NCI-H226 (cell line): ENCODE measurements around the gene SORCS2.

Source experiments
- DNase-seq: peaks from one replicate; pipeline ENCODE4 v3.0.0-alpha.2; 2015

The SORCS2 gene

DNA sequence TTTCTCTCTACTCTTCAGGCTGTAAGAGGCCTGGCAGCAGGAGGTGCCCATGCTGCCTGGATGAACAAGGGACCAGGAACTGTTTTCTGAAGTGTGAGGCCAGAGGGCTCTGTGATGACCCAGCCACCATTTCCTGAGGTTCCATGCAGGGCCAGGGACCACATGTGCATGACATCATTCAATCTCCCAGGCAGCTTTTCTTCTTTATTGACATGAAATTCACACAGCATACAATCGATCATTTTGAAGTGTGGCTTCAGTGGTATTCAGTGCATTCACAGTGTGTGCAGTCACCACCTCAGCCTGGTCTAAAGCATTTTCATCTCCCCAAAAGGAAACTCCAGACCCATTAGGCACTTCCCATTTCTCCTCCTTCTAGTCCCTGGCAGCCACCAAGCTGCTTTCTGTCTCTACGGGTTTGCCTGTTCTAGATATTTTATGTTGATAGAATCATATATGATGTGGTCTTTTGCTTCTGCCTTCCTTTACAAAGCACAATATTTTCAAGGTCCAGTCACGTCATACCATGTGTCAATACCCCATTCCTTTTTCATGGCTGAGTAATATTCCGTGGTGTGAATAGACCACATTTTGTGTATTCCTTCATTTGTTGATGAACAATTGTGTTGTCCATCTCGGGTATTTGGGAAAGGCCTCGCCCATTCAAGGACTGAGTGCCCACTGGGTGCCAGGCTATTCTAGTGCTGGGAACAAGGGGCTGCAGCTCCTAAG is 149.3 kb downstream of the SORCS2 start:
- no peak for DNase-seq

DNA sequence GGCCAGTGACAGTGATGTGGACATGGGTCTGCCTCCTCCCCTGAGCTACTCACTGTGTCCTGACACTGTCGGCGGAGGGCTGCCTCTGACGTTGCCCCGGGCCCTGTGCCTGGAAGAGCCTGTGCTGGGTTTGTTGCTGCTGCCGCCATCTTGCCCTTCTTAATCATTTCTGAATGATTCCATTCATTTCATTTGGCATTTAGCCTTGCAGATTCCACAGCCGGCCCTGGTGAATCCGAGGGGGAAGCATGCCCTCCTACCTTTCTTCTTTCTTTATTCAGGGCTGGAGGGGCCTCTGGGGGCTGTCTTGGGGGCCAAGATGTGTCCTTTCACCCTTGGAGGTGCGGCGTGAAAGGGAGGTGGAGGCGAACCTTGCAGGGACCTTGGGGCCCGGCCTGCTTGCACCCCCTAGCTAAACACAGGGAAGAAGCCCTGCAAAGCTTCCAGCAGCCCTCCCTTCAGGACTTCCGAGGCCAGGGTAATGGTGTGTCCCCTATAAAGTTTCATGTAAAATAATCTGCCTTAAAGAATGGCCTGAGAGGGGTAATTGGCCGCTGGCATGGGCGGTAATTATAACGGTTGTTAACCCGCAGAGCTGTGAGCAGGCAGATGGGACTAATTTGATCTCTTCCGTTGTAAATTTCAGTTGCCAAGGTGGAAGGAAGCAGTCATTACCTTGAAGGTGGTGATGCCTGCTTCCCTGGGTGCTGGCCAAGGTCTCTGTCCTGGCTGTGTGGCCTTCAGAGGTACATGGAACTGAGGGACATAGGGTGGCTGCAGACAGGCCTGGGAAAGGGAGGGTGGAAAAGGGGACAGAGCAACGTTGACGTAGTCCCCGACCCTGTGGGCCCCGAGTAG is 150.1 kb downstream of the SORCS2 start:
- DNase-seq = no peak

DNA sequence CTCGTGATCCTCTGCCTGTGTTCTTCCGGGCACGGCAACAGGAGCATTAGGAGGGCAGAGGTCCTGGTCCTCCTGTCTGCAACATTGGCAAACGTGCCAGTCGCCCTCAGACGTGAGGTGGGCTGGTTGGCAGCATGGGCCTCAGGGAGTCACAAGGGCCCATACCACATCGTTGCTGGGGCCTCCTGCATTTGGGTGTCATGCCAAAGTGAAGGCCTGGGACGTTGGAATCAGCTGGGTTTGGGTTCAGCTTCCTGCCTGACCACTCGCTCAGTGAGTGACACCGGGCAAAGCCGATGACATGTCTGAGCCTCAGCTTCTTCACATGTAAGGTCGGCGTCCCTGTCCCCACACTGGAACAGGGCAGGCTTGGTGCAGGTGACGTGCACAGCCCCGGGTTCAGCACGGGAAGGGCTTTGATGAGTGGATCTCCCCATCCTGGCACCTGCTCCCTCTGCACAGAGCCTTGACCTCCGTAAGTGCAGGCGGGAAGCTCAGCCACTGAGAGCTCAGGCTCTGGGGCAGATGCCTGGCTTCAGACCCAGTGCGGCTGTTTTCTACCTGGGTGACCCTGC is 150.8 kb downstream of the SORCS2 start:
- DNase-seq = no peak

GRCh38 chr4:7343950-7344349 is 151.6 kb downstream of the SORCS2 start:
- no peak for DNase-seq

- no peak for DNase-seq
Observed at GRCh38 chr4:7344636-7345155, 152.4 kb downstream of the SORCS2 start.

GRCh38 chr4:7347981-7348380 is 155.6 kb downstream of the SORCS2 start:
- DNase-seq = peak; percentile 59

- no peak for DNase-seq
Observed at GRCh38 chr4:7348946-7349900, 156.9 kb downstream of the SORCS2 start.

- no peak for DNase-seq
Observed at GRCh38 chr4:7350396-7350795, 158.1 kb downstream of the SORCS2 start.

- DNase-seq = no peak
Observed at GRCh38 chr4:7351014-7351413, 158.7 kb downstream of the SORCS2 start.

DNA sequence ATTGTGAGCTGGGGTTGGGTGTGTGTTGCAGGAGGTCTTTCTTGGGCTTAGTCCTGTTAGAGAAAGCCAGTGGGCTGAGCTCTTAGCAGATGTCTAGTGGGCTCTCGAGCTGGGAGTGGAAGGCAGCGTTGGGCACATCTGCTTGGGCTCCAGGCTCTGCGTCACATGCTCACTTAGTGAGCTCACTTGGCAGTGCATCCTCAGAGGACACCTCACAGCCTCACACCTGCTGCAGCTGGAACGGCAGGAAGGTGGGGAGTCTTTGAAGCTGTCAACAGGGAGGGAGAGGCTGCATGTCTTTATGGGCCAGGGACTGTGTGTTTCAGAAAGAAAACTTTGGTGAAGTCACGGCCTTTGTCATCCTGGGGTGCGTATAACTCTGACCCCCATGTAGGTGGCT is 160.1 kb downstream of the SORCS2 start:
- no peak for DNase-seq

DNA sequence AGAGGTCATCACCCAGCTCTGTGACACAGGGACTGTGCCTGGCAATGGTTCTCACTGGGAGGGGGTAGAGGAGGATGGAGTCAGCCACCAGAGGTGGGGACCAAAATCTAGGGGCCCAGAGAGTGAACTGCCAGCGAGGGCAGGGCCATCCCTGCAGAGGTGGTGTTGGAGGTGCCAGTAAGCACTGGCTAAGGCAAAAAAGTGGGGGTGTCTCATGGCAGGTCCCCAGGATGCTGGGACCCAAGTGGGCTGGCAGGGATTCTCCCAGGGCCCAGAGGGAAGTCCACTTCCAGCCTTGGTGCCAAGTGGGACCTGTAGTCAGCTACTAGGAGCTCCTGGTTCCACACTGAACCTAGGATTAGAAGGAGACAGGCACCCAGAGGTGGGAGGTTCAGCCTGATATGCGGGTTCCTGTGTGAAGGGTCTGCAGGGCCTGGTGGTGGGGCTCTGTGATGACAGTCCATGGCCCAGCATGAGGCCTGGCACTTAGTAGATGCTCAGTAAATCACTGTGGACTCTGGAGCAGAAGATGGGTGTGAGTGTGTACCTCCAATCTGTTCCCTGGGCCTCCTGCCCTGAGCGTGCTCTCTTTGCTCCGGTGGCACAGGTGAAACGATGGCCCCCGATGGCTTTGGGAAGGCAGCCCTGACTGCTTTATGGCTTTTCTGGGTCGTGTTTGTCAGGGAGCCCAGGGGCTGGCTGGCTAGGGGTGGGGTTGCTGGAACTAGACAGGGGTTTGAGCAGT is 160.9 kb downstream of the SORCS2 start:
- DNase-seq = no peak

DNA sequence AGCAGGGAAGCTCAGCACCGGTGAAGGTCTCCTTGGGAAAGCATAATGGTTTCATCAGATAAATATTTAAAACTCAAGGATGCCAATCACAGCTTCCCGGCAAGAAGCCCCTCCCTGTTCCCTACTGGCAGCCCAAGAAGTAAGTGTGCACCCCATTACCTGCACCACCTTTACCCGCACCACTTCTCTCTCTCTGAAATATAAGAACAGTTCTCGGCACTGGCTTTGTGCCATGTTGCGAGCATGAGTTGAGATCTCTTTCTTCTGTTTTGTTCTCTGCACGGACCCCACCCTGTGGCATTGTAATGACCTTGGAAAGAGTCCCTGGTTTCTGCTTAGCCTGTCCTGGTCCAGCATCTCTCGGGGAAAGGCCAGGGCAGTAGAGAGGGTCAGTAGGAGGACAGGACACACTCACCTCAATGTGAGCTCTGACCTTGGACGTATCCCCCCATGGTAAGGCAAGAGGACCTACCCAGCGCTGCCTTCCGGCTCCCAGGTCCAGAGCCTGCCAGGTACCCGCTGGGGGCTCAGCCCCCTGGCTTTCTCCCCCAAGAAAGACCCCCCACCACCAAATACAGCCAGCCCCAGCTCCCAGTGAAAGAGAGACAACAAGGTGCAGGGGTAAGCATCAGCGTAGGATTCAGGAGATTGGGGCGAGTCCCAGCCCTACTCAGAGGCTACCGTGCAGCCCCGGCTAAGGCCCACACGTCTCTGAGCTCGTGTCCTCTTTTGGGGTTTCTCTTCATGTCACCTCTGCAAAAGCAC is 161.7 kb downstream of the SORCS2 start:
- DNase-seq = no peak

GRCh38 chr4:7354927-7355326 is 162.6 kb downstream of the SORCS2 start:
- DNase-seq = no peak

- DNase-seq = no peak
Observed at GRCh38 chr4:7355795-7356194, 163.5 kb downstream of the SORCS2 start.

- DNase-seq = no peak
Observed at GRCh38 chr4:7356667-7357310, 164.5 kb downstream of the SORCS2 start.

GRCh38 chr4:7357323-7357722 is 165.0 kb downstream of the SORCS2 start:
- DNase-seq = no peak

DNA sequence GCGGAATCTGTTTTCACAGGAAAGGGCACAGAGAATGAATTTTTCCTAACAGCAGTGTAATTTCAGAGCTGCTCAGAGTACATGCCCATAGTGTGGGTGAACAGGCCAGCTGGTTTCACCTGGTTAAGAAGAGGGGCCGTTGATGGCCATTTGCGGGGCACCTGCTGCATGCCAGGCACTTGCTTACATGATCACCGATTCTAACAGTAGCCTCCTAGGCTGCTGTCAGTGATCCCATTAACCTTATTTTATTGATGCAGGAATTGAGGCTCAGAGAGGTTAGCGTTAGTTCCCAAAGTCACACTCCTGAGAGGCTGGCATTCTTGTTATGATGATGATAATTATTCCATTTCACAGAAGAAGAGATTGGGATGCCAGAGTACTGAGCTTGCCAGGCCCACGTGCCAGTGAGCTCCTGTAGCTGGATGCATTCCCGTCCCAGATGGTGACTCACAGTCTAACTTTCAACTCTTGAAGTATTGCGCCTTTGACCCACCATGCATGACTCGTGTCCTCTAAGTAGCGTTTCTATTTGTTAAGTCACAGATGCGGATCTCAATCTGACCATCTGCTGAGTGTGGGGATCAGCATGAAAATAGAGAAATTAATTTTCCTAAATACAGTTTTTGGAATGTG is 165.9 kb downstream of the SORCS2 start:
- DNase-seq = peak; percentile 81

- DNase-seq = no peak
Observed at GRCh38 chr4:7359400-7360062, 167.2 kb downstream of the SORCS2 start.

DNA sequence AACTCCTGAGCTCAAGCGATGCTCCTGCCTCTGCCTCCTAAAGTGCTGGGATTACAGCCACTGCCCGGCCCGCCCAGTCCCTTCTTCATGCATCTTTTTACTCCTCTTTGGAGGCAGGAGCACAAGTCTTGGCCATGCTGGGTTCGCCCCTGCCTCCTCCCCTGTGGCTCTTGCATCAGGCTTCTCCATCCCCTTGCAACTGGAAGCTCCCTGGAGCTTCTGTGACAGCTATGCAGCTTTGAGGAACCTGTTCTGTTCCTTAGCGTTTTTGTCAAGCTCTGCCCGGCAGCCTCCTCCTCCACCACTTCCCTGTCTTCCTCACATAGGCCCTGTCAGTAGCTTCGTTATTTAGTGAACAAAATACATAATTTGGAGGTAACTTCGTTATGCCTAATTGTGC is 168.5 kb downstream of the SORCS2 start:
- DNase-seq = no peak
